Left hindlimb (tissue), 1 donor: ENCODE measurements around the gene BANP.
"Not testable (repeated sequence)": the region's sequence is repeated elsewhere in the genome, so short reads cannot be mapped to it uniquely, and the experiment has no call there.

Experiments
- DNase-seq: peaks from one replicate; pipeline ENCODE4 v3.0.0-alpha.2; 2018

BANP gene

GRCh38 chr16:88035292-88035691, 84.1 kb downstream of the BANP start:
- peak; percentile 15 for DNase-seq

DNA sequence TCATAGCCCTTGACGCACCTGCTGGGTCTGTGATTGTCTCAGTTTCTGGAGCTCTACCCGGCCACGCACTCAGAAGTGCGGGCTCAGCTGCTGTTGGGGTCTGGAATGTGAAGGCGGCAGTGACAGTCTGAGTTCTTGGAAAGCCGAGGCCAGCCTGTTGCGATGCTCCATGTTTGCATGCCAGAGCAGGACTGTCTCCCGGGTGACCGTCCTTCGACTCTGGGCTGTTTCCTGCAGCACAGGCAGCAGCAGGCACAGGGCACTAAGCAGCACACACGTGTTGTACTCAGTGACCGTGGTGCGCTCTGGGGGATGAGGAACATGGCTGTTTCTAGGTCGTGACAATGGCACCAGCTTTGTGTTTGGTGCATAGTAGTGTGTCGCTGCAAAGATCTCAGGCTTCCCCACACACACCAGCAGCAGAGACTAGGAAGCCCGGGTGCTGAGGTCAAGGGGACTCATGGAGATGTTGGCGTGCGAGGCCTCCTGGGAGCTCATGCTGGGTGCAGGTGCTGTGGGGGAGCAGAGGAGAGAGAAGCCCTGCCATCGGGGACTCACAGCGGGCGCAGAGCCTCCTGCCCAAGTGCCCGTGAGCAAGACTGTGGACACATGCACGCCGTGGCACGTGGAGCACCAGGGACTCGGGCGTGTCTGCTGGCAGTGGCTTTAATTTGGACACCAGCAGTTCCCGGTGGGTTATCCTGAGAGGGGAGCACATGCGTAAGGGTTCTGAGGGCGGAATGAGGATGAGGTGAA, 84.8 kb downstream of the BANP start:
- peak; percentile 20 for DNase-seq

- DNase-seq: not testable (repeated sequence)
Measured at GRCh38 chr16:88036640-88036996, 85.4 kb downstream of the BANP start.

DNA sequence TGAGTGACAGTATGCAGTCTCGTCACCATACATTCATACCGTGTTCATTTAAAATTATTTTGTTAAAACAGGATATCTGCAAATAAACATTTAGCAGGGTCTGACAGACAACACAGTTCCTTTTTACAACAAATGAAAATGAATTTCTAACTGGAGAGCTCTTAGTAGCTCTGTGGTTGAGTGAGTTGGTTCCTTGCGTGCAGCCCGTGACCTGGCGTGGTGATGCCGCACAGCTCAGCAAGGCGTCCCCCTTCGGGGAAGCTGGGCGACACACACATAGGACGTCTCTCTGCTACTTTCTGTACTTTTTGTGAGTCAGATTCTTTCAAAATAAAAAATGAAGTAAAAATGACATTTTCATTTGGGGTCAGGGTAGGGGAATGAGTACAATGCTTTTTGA, 86.1 kb downstream of the BANP start:
- DNase-seq: not testable (repeated sequence)

DNA sequence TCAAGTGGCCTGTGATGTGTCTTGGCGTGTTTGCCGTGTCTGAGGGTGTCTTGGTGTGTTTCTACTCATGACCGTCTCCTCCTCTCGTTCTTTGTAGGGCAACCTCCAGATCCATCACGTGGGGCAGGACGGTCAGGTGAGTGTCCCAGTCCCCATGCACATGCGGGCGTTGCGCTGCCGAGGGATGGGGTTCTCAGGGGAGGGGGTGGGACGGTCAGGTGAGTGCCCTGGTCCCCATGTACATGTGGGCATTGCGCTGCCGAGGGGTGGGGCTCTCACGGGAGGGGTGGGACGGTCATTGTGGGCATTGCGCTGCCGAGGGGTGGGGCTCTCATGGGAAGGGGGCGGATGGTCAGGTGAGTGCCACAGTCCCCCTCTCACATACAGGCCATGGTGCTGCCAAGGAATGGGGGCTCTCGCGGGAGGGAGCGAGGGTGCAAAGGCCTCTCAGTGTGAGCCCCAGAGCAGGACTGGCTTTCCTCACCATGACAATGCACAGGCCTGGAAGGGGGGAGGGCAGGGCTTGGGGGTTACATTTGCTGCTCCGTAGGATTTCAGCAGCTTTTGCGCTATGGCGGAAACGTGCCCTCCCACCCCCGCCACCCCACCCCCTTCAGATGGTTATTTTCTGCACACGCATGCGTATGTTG, 86.8 kb downstream of the BANP start:
- DNase-seq: peak; percentile 20

- DNase-seq: not testable (repeated sequence)
Measured at GRCh38 chr16:88038526-88038908, 87.3 kb downstream of the BANP start.

GRCh38 chr16:88039591-88039990, 88.4 kb downstream of the BANP start:
- DNase-seq: peak; percentile 22

GRCh38 chr16:88040196-88040876, 89.1 kb downstream of the BANP start:
- peak; percentile 13 for DNase-seq

DNA sequence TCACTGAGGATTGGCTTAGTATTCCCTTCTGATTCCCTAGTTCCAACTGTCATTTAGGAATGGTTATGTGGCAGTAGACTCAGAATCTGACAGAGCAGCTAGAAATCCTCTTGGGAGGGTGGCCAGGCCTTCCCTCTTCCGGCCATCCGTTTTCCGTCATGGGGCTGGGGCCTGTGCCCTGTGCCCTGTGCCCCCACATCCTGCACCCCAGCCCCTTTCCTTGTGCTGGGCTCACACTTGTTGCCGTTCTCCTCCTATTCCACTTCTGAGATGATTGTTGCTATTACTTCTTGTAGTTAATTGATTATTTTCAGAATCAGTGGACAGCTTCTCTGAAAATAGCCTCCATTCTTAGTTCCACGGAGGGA, 89.6 kb downstream of the BANP start:
- not testable (repeated sequence) for DNase-seq

- DNase-seq: peak; percentile 6
Measured at GRCh38 chr16:88041506-88041905, 90.3 kb downstream of the BANP start.

DNA sequence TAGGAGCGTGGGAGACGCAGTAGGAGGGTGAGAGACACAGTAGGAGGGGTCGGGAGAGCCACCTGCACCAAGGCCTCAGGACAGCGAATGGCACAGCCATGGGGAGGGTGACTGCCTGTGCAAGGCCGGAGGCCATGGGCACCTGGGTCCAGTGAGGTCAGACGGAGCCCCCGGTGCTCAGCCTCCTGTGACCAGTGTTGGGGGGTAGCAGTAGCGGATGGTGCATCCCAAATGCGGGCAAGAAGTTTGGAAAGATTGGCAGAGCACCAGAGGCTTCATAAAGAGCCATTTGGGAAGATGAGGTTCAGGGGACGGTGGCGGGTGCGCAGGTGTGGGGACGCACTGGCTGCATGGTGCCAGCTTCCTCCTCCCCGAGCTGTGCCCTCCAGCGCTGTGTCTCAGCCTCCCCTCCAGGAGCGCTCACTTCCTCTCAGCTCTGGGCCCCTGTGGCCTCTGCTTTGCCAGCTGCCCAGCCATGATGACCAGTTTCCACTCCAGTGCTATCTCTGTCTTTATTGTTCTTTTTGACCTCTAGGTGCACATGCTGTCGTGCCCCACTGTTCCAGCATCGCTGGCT, 90.8 kb downstream of the BANP start:
- peak; percentile 6 for DNase-seq

- not testable (repeated sequence) for DNase-seq
Measured at GRCh38 chr16:88043208-88043910, 92.1 kb downstream of the BANP start.

DNA sequence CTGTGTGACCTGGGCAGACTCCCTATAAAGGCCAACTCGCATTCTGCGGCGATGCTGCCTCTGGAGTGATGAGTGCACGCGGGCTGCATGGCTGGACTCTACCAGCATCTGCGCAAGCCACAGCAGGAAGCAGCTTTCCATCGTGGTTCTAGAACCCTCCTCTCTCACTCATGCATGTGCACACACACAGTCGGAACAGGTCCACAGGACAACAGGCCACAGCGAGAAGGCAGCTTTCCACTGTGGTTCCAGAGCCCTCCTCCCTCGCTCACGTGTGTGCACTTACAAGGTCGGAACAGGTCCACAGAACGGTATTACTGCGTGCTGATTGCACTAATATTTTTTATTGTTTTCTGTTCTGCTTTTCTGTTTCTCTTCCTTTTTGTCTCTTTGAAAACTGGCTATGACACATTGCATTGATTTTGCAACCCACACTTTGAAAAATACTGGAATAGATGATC, 92.9 kb downstream of the BANP start:
- peak; percentile 3 for DNase-seq

DNA sequence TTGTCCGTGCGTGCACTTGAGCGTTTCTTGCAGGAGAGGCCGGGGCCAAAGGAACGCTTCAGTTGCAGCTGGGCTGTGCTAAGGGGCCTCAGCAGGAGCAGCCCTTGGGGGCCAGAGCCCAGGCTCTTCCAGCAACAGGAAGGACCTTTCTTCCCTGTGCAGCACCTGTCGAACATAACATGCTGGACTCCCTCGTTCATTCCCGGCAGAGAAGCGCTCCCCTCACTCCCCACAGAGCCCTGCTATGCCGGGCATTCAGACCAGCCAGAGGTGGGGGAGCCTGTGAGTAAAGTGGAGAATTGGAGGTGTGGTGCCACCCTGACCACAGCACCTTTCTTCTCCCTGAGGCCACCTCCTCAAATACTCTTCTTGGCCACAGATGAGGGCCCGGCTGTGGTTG, 94.1 kb downstream of the BANP start:
- DNase-seq: peak; percentile 8

- DNase-seq: peak; percentile 12
Measured at GRCh38 chr16:88045820-88046303, 94.6 kb downstream of the BANP start.

- peak; percentile 1 for DNase-seq
Measured at GRCh38 chr16:88047462-88047861, 96.2 kb downstream of the BANP start.

DNA sequence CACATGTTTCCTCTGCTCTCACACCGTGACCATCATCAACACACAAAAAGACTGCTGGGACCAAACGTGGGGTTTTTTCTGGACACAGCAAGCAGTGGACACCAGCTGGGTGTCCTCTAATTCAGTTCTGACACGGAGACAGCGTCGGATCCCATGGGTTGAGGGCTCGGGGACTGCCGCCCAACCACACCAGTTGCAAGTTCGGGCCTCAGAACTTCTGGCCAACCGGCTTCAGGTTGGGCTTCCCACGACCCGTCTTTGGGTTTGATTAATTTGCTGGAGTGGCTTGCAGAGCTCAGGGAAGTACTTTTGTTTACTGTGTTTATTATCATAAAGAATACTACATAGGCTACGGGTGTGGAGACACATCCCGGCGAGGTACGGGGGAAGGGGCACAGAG, 97.8 kb downstream of the BANP start:
- DNase-seq: peak; percentile 25

DNA sequence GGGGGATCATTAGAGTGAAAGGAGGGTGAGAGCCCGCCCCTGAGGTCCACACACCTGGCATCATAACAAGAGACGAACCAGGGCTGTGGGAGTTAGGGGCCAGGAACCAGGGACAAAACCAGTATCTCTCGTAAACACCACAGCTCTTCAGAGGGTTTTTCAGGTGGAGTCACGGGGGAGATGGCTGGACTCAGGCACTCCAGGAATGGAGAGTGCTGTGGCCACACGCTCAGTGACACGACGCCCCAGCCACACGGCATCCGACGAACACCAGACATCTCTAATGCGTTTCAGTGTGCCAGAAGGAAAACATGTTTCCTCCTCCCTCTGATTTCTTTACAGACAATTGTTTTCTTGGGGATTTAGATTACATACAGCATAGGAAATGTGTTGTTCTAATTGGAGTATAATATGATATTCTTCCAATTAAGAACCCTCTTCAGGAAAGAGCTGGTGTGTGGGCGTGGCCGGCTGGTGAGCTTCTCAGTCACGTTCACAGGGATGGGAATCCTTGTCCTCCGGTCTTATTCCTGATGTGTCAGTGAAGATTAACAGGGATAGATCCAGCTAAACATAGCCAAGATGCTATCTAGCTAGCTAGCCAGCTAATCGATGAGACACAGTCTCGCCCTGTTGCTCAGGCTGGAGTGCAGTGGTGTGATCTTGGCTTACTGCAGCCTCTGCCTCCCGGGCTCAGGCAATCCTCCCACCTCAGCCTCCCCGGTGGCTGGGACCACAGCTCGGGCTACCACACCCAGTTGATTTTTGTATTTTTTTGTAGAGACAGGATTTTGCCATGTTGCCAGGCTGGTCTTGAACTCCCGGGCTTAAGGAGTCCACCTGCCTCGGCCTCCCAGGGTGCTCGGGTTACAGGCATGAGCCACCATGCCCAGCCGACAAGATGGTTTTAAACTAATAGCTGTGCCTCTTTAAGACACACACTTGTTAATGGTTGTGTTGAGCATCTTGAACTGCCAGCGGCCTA, 98.6 kb downstream of the BANP start:
- peak; percentile 12 for DNase-seq

GRCh38 chr16:88050952-88051660, 99.9 kb downstream of the BANP start:
- DNase-seq: peak; percentile 20

GRCh38 chr16:88052661-88053060, 101.4 kb downstream of the BANP start:
- no peak for DNase-seq

DNA sequence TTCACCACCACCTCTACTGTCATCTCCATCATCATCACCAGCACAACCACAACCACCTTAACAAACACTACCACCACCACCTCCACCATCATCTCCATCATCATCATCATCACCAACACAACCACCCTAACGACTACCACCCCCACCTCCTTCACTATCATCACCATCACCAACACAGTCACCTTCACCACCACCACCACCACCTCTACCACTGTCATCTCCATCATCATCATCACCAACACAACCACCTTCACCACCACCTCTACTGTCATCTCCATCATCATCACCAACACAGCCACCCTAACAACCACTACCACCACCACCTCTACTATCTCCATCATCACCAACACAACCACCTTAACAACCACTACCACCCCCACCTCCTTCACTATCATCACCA, 102.2 kb downstream of the BANP start:
- DNase-seq: not testable (repeated sequence)
